Activated CD4-positive, alpha-beta T cell treated with anti-CD3 and anti-CD28 coated beads, Interleukin-2, amount 50 U/mL, for 4 hours (primary cell): Measurements from ENCODE around the gene HERPUD2.
"Not testable (repeated sequence)": the region's sequence is repeated elsewhere in the genome, so short reads cannot be mapped to it uniquely, and the experiment has no call there.

ENCODE experiments used
- DNase-seq, 2 experiments: peaks; one replicate each; pipeline ENCODE4 v3.0.0-alpha.2; 2020

The HERPUD2 gene

GRCh38 chr7:35677582-35678356 lies 17.2 kb downstream of the HERPUD2 start:
- DNase-seq = no peak

DNA sequence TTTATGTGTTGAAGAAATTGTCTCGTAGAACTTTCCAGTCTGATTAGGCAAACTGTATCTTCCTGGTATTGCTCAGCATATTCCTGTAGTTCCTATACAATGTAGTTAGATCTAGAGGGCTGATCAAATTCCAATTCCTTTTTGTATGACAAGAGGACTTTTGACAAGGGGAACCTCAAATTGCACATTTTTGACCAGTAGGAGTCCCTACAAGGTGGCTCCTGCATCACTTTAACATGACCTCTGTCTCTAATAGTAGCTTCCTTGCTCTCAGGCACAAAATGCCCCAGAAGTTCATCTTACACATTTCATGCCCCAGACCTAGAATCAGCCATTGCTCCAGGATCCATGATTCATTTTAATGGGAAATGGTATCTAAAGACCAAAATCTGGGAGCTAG lies 18.7 kb downstream of the HERPUD2 start:
- no peak for DNase-seq

GRCh38 chr7:35670856-35671569 lies 23.9 kb downstream of the HERPUD2 start:
- DNase-seq = no peak

- not testable (repeated sequence) for DNase-seq
These were observed 34.5 kb downstream of the HERPUD2 start for GRCh38 chr7:35660411-35660810.

GRCh38 chr7:35658606-35659201 lies 36.2 kb downstream of the HERPUD2 start:
- no peak for DNase-seq

- DNase-seq = no peak
These were observed 37.8 kb downstream of the HERPUD2 start for GRCh38 chr7:35657125-35657524.

DNA sequence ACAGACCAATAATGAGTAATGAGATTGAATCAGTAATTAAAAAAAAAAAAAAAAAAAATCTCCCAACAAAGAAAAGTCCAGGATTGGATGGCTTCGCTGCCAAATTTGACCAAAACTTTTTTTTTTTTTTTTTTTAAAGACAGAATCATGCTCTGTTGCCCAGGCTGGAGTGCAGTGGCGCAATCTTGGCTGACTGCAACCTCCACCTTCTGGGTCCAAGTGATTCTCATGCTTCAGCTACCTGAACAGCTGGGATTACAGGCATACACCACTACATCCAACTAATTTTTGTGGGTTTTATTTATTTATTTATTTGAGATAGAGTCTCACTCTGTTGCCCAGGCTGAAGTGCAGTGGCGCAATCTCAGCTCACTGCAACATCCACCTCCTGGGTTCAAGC lies 40.4 kb downstream of the HERPUD2 start:
- not testable (repeated sequence) for DNase-seq

DNA sequence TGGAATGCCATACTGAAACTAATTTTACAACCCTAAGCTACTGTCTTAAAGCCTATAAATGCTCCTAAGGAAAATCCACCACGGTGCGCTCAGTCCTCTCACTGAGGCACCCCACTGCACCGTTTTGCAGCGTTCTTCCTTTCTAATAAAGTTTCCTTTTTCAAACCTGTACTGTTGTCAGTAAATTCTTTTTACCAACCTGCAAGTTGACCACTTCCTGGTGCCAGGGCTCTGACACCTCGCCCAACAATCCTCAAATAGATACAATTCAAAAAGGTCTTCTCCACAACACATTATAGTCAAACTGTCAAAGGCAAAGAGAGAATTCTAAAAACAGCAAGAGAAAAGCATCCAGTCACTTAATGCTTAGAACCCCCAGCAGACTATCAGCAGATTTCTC lies 42.8 kb downstream of the HERPUD2 start:
- no peak for DNase-seq

GRCh38 chr7:35650751-35651150 lies 44.2 kb downstream of the HERPUD2 start:
- no peak for DNase-seq

DNA sequence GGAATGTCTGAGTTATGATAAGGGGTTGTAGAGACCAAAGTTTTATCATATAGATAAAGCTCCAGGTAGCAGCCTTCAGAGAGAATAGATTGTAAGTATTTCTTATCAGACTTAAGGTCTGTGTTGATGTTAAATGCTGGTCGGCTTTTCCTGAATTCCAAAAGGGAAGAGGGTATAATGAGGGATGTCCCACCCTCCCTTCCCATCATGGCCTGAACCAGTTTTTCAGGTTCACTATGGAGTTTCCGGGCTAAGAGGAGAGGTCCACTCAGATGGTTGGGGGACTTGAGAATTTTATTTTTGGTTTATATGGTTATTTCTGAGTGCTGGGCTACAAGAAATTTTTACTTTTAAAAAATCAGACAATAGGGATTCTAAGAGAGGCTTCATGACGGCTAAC lies 45.2 kb downstream of the HERPUD2 start:
- DNase-seq = no peak

DNA sequence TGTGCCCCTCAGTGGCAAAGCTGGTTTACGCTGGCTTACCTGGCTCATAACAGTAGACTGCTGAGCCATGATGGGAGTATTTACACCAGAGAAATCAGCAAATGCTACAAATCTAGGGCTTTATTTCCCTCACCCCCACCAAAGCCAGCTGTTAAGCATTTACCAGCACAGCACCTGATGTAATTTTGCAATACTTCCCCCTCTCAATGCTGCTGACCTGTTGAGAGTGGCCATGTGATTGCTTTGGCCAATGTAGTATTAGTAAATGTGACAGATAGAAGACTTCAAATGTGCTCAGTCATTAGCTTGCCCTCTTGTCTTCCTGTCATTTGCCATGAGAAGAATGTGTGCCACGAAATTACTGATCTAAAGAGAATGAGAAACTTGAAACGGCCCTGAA lies 46.6 kb downstream of the HERPUD2 start:
- DNase-seq = no peak

- DNase-seq = no peak
These were observed 47.8 kb downstream of the HERPUD2 start for GRCh38 chr7:35647171-35647574.

DNA sequence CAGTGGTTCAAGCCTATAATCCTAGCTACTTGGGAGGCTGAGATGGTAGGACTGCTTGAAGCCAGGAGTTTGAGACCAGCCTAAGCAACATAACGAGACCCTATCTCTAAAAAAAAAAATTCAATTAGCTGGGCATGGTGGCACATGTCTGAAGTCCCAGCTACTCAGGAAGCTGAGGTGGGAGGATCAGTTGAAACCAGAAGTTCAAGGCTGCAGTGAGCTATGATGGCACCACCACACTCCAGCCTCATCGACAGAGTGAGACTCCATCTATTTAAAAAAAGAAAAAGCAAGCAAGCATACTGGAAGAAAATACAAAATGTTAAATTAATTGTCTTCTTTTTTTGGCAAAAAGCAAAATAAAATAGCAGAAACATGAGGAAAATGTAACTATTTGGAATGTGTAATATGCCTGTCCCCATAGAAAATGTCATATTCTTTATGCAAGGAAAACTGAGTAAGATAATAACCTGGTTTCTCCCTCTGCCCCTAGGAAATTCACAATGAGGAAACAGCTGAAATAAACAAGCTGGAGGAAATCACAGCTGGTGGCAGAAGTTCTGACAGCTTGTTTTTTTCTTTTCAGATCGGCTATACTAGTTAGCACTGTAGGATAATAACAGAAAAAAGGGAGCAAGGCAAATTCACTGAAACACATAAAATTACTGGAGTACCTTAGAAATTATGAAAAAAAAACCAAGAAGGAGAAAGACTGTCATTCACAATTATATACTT lies 48.5 kb downstream of the HERPUD2 start:
- no peak for DNase-seq

DNA sequence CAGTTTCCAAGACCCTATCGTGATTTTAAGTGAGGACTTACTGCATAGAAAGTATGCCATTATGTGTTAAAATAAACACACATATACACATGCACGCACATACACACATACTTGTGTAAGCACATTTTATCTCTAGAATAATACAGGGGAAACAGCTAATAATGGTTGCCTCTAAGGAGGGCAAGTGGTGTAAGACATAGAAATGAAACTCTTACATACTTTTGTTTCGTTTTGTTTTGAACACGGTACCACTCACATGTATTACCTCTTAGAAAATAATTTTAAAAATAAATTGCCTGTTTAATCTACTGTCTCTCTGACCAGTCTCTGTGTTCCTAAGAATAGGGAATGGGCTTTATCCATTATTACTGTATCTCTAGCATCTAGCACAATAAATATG lies 49.2 kb downstream of the HERPUD2 start:
- no peak for DNase-seq

DNA sequence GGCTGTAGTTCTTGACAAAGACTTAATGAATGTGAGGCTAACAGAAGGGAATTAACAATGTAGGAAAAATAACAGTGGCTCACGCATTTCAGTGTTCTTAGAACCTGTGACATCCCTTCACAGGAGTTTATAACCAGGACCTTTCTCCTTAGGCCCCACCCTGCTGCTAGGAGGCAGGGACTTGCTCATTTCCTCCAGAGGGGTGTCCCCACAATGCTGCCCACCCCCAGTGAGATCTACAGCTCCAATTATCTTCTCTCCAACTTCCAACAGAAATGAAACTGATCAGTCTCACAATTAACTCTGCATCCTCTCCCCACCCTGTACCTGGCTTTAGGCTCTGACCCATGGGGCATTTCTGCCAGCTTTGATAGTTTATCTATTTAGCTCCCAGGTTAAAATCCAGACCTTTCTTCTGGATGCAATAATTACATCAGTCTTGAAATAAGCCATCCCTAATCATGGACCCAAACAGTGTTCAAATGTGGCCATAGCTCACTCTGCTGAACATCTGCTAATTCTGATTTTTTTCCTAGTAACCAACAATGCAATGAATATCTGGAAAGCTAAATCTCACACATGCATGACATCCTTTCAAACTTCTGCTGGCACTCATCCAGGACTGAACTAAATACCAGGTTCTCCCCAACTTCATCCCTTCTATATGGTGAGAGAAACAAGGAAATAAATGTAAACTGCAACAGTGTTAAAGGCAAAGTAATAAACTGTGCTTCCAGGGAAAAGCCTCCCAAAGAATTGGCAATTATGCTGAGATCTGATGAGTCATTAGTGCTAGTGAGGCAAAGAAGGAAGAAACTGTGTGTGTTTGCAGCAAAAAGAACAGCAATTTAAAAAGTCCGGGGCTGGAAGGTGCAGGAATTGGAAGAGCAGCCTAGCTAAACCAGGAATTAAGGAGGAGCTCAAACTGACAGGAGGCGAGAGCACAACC lies 64.6 kb downstream of the HERPUD2 start:
- no peak for DNase-seq

DNA sequence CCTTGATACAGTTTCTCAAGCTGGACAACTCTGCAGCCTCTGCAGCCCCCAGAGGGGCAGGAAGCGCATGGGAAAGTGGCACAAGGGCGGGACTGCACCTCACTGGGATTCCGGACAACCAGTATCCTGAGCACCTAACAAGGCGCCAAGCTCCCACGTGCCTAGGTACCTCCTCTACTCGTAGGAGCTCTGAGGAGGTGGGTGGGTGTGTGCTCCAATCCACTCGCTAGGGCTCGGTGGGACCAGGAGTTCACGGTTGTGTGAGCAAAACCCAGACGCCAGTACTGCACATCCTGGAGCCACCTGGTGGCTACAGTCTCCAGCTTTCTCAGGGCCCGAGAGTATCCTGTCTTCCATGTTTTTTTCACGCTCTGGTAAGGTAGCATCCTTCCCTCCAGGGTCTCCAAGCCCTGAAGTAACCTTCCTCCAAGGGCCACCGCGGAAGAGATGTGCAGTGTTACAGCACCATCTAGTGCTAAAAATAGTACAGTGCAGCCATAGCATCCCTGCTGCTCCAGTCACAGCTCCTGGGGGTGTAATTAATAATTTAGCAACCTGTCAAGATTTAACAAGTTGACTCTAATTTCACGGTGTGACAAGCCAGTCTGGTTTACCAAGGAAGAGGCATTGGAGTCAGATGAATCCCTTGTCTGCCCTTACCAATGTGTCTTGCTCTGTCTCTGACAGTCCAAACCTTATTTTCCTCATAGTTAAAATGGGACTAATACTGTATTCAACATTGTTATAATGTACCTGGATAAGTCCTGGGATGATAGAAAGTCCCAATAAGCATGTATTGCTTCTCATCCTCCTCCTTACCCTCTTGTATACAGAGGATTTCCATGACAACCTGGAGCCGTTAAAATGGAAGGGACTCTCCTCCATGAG lies 70.4 kb downstream of the HERPUD2 start:
- DNase-seq = peak; percentile 12 to 15

DNA sequence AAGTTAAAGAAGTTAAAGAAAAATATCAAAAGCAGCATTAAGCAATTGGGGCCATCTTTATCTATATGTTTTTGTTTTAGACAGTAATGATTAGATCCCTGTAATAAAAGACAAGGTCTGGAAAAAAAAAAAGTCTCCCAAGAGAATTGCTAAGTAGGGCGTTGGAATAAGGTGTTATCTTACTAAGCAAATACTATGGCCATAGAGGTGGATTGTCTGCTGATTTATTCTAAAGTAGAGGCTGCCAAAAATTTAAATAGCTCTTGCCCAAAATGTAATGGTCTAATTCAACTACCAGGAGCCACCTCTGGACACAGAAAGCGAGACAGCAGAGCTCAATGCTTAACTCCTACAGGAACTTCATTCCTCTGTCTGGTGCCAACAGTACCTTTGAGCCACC lies 71.6 kb downstream of the HERPUD2 start:
- DNase-seq = no peak

DNA sequence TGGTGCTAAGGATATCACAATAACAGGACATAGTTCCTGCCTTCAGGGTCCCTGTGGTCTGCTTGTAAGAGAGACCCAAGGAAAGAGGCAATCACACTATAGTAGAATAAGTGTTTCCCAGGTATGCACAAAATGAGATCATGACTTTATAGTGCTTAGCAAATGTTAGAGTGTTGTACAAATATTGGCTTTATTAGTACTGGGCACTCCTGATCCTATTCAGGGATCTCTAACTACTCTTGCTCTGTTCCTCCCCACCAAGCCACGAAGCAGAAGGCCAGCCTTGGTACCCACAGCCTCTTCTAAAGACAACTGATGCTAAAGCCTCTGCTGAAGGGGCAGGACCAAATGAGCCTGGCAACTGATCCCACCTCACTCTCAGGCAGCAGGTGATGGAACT lies 75.1 kb downstream of the HERPUD2 start:
- DNase-seq = no peak

DNA sequence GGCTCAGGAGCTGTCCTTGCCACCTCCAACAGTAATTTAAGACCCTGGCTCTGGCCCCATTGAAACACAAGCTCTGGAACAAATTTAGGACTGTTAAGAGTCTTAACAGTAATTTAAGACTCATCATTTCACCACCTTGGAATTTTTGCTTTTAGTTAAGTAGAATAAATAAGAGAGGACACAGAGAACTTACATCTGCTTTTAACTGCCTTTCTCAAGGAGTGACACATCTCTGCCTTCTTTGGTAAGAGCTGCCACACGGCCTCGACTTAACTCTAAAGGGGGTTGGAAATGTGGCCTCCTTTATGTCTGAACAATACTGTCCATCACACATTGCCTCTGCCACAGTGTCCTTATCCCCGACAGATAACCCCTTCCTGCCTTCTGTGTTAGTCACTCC lies 77.9 kb downstream of the HERPUD2 start:
- DNase-seq = no peak

- DNase-seq = no peak
These were observed 81.8 kb downstream of the HERPUD2 start for GRCh38 chr7:35613150-35613549.

DNA sequence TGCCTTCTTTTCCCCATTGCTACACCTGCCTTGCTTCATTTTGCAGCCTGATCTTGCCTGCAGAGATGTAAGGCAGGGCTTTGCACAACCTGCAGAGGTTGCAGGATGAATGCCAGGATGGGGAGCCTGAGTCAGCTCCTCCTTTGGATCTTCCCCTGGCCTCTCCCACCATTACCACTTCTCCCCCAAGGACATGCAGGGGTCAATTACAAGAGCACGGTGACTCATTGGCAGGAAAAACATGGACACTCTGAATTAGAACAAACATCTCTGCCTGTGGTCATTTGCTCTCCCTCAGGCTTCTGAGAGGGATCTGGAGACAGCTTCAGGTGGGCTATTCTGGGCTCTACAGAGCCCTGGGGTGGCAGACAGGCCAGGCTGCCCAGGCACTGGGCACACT lies 89.2 kb downstream of the HERPUD2 start:
- DNase-seq = no peak
